HG02852 (cell line): ENCODE data around the gene SELENOO.

Experiments
- ATAC-seq: cut with Tn5 transposase; IDR thresholded peaks from one replicate; pipeline ENCODE4 v1.9.1; 2021; ENCODE audit warnings: mild to moderate bottlenecking, moderate library complexity; ENCODE audit not compliant: unreplicated experiment

Gene SELENOO

GRCh38 chr22:50251477-50252081 lies 50.8 kb downstream of the SELENOO start:
- no peak for ATAC-seq

DNA sequence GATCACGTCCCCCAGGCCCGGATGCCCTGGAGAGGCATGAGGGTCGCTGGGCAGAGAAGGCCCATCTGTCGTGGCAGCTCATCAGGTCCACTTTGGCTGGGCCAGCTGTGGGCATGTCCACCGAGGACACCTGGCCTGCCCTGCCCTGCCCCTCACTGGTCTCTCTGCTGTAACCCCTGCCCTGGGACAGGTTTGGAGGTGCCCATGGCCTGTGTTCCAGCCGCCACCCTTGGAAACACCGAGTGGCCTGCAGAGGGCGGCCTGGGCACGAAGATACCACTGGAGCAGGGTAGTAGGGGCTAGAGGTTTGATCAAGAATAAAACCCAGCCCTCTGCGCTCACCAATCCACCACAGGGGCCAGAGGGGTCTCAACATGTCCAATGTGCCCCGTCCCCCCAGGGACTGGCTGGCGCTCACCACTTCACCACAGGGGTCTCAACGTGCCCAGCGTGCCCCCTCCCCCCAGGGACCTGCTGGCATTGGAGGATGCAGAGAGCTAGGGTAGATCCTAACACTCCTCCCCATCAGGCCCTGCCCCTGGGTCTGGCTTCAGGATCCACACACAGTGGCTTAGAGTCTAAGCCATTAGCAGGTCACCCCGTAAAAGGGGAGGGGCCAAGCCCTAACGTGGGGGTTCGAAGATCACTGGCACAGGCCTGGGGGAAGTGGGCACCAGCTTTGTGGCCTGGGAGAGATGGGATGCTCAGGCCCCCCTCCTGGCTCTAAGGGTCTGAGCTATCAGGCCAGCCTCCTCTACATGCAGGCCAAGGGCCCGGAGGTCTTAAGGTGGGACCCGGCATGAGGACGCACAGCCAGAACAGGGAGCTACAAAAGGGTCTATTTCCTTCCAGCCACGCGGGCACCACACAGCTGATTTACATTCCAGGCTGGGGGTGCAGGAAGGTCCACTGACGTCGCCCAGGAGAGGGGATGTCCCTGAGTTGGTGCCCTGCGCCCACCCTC lies 51.6 kb downstream of the SELENOO start:
- no peak for ATAC-seq

DNA sequence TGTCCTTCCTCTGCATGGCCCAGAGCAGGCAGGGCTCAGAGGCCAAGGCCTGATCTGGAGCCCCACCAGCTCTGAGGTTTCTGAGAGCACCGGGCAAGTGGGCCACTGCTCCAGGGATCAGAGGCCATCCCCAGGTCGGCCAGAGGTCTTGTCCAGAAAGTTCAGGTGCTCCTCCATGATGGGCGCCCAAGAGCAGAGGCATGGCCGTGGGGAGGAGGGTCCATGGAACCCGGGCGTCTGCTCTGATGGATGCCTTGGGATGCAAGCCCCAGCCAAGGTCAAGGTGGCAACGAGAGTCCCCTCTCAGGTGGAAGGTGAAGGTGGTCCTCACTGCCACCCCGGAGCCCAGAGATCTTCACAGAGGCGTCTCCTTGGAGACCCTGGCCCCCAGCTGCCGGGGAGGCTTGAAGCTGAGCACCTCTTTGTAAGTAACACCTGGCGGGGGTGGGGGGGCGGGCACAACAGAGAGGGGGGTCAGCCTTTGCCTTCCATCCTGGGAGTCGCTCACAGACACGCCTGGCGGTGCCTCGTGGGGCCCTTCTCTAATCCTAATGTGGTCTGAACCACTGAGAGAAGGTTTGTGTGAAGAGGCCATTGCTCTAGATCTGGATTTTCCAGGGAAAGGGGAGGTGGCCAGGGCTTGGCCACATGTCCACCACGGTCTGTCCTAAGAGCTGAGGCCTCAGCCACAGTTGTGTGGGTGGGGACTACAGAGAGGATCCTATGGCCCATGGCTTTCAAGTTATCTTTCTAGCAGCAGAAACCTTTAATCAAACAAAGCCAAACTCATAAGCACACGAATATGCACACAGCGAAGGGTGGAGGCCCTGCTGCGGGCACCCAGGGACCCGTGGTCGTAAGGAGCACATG lies 52.5 kb downstream of the SELENOO start:
- no peak for ATAC-seq

GRCh38 chr22:50253941-50254340 lies 53.1 kb downstream of the SELENOO start:
- ATAC-seq, result no peak

DNA sequence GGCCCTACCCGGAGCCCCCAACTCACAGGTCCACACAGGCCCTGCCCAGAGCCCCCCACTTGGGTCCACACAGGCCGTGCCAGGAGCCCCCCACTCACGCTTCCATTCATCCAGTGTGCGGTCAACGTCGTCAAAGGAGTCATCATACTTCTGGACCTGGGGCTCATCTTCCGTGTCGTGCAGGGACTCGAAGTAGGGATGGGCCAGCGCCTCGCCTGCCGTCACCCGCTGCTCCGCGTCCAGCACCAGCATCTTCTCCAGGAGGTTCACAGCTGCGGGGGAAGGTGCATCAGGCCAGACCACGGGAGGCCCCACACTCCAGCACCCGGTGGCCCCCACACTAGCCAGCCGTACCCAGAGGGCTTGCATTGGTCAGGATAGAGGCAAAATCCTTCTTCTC lies 54.3 kb downstream of the SELENOO start:
- no peak for ATAC-seq

DNA sequence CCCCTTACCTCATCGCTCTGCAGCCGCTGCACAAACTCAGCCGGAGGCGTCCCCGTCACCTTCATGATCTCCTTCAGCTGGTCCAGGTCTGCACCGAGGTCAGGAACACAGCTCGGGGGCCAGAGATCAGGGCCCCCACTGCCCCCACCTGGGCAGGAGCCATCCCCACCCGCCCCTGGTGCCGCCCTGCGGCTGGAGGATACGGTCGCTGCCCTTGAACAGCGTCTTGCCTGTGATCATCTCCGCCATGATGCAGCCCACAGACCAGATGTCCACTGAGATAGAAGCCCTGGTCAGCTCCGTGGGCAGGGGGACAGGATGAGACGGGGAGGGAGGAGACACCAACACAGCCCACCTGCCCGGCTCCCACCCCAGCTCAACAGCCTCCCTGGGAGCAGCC lies 54.8 kb downstream of the SELENOO start:
- ATAC-seq, result no peak

GRCh38 chr22:50256258-50256862 lies 55.5 kb downstream of the SELENOO start:
- ATAC-seq, result no peak

- no peak for ATAC-seq
These were observed 56.2 kb downstream of the SELENOO start for GRCh38 chr22:50257041-50257440.

GRCh38 chr22:50257451-50258360 lies 56.9 kb downstream of the SELENOO start:
- no peak for ATAC-seq

- ATAC-seq, result no peak
These were observed 57.8 kb downstream of the SELENOO start for GRCh38 chr22:50258361-50259292.

DNA sequence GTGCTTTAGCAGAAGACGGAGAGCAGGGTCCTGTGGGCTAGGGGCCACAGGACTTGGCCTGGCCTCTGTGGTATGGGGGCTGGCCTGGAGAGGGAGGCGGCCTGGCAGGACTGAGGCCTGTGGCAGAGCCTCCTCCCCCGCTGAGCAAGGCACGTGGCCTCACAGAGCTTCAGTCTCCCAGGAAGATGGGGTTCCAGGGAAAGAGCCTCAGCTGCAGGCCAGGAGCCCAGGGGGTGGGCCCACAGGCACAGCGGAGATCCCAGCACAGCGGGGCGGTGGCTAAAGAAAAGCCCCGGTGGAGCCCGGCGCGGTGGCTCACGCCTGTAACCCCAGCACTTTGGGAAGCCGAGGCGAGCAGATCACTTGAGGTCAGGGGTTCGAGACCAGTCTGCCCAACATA lies 58.5 kb downstream of the SELENOO start:
- no peak for ATAC-seq

- no peak for ATAC-seq
These were observed 59.6 kb downstream of the SELENOO start for GRCh38 chr22:50260434-50260800.

DNA sequence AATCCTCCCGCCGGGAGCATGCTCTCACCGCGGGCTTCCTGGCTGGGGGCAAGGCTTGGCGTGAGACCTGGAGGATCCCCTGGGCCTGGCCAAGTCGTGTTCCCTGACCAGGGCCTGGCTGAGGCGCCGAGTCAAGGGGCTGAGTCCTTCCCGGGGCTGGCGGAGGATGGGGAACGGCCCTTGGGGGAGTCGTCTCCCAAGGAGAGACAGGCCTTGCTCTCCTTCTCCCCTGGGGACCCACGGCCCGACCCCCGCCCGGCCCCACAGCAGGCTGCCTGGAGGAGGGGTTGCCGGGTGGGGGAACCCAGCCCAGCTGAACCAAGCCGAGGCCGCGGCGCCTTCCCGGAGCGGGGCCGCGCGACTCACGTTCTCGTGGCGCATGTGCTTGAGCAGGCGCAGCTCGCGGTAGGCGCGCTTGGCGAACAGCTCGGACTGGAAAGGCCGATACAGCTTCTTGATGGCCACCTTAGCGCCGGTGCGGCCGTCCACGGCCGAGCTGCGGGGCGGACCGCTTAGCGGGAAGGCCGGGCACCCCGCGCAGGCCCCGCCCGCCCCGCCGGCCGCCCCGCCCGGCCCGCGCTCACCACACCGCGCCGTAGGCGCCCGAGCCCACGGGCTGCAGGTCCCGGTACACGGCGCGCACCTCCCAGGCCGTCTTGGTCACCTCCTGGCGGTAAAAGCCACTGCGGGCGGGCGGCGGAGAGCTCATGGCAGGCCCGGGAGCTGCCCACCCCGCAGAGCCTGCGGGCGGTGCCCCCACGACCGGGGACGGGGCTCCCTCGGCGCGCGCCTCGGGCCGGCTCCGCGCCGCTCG lies 60.2 kb downstream of the SELENOO start:
- no peak for ATAC-seq

DNA sequence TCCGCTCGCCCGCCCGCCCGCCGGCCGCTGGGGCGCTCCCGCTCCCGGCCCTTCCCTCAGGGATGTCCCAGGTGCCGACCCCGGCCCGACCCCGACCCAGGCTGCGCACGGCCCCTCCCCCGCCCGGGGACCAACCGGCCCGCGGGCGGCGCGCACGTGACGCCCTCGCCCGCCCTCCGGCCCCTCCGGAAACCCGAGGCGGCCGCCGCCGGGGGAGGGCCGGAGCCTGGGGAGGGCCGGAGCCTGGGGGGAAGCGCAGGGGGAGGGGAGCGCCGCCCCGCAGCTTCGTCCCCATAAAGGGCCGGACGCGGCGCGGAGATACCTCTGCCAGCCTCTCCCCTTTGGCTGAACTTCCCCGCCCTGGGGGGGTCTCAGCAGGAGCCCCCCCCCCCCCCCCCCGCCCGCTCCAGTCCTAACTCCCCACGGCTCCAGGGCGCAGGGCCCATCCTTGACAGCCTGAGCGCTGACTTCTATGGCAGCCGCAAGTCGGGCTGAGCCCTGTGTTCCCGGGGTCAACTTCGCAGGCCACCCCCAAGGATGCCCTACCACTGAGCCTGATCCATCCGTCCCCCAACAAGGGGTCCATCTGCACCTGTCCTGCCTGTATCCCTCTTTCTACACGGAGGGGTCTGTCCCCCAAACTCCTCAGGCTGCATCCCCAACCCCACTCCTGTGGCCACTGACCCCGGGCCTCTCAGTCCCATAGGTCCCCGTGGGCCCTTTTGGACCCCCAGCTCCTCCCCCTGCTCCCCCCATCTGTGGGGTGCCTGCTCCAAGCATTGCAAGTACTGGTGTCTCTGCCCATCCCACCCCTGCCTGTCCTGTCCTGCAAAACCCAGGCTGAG lies 61.0 kb downstream of the SELENOO start, which contains the start of gene MAPK12:
Gene MAPK12 (minus strand): TSS at position 69 of the 845 bp plus-strand sequence. CDS start 174 bp downstream, outside the sequence.
- ATAC-seq, result no peak

GRCh38 chr22:50262460-50262911 lies 61.7 kb downstream of the SELENOO start:
- ATAC-seq, result no peak

GRCh38 chr22:50262973-50263617 lies 62.3 kb downstream of the SELENOO start:
- no peak for ATAC-seq
